ENCODE results near the gene SPATA20.

The SPATA20 gene

DNA sequence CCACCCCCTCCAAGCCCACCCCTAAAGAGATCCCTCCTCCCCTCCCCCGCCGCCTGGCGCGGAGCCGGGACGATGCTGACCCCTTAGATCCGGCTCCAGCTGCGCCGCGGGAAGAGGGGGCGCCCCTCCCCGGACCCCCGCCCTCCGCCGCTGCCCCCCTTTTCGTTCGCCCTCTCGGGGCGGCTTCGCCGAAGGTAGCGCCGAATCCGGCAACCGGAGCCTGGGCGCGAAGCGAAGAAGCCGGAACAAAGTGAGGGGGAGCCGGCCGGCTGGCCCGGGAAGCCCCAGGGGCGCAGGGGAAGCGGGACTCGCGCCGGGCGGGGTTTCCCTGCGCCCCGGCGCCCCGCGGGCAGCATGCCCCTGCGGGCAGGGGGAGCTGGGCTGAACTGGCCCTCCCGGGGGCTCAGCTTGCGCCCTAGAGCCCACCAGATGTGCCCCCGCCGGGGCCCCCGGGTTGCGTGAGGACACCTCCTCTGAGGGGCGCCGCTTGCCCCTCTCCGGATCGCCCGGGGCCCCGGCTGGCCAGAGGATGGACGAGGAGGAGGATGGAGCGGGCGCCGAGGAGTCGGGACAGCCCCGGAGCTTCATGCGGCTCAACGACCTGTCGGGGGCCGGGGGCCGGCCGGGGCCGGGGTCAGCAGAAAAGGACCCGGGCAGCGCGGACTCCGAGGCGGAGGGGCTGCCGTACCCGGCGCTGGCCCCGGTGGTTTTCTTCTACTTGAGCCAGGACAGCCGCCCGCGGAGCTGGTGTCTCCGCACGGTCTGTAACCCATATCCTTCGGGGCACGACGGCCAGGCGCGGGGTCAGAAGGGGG lies 14.2 kb downstream of the SPATA20 start:
- DNase-seq: no peak

DNA sequence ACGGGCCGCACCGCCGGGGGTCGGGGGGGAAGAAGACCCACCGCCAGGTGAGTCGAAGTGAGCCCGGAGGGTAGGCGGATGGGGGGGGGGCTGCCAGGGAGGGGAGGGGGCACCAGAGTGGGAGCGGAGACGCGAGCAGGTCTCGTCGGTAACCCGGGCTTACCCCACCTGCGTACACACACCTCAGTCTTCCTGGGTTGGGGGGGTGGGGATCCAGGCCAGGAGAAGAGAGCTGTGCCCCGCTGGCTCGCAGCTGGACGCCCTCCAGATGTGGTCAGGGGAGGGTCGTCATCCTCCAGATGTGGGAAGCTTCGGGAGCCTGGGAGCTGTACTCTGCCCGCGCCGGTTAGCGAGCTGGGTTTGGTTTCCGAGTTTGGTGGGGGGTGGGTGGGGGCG lies 14.8 kb downstream of the SPATA20 start:
- DNase-seq: no peak

DNA sequence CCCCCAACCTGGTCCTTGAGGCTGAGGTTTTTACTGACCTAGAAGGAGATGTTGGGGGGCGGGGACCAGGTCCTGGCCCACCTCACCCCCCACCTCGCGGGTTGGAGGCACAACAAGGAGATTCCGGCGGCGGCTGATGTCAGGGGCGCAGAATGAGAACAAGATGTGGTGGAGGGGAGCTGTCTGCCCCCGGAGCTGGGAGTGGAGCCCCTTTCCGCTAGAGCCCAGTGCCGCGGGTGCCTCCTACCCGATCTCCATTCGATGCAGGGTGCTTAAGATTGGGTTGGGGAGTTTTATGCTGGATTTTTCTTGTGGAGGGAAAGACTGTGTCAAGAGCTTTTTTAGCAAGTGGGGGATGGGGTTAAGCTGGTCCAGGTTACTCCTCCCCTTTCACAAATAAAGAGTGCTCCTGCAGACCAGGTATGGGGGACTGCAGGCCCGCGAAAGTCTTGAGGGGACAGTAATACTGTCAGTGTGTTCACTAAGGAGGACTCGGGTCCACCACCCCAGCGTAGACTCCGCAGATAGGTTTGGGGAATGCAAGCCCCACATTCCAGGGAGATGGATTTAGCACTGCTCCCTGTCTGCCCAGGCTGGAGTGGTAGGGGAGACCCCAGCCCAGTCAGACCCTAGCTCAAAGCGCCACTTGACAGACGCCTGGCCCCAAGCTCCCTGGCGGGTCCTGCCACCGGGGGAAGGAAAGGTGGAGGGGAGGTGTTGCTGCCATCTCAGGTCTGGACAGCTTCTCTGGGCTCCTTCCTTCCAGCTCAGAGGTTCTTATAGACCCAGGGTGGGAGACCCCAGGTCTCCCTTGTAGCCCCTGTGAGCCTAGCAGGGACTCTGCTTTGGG lies 15.5 kb downstream of the SPATA20 start:
- no peak for DNase-seq

DNA sequence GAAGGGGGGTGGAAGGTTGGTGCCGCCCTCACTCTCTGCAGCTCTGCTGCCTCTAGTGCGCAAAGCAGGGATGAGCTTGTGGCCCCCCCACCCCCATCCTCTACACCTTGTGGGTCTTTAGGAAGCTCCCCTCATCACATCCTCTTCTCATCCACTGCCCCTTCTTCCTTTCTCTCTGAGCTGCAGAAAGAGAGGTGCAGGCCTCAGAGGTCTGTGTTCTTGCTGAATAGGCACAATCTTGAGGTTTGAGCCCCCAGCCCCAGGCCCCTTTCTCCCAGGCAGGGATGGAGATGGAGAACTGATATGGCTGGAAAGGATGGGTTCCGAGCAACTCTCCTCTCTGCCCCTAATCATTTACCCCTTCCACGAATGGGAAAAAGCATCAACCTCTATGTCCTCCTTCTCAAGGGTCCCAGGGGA lies 16.1 kb downstream of the SPATA20 start:
- no peak for DNase-seq

DNA sequence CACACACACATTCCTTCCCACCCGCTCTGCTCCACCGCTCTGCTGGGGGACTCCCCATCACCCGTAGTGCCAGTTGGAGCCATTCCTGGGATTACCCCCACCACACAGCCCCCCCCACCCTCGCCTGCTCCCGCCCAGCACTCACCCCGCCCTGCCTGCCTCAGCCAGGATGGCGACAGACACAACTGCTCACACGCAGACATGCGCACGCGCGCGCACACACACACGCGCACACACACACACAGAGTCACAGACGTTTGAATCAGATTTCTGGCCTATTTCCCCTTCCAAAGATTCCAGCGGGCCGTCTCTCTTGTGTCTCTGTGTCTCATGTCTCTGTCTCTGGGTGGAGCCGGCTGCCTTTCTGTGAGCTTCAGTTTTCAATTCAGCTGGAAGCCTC lies 17.9 kb downstream of the SPATA20 start:
- no peak for DNase-seq

DNA sequence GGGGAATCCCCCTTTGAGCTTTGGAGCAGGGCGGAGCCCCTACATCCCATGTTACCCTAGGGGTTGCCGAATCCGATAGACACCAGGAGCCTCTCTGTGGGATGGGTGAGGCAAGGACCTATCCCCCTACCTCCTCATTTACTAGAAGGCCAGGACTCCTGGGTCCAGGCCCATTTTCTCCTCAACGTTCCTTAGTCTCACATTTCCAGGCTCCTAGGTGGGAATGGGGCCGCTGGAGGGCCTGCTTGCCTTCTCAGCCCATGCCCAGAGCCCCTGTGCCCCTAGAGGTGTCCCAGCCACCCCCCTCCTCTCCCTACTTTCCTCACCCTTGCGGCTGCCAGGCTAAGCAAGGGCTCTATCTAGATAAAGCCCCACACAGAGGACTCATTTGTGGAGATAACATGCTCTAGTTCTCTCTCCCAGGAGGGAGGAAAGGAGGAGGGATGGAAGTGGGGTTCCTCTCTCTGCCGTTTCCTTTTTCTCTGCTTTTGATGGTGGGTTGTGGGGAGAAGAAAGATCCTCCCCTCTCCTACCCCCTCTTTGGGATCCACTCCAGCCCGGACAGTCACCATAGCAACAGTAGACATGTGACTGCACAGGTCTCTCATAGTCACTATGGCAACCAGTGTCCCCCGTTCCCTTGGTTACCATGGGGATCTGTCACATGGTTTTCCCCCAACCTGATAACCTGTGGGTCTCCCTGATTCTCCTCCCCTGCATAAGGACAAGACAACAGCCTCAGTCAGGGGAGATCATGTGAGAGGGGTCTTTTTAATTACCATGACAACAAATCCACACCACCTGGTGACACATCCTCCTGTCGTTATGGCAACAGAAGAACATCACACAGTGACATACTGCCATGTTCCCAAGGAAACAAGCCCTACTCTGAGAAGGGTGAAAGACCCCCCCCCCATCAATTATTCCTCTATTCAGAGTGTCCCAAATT lies 18.7 kb downstream of the SPATA20 start:
- DNase-seq: no peak

DNA sequence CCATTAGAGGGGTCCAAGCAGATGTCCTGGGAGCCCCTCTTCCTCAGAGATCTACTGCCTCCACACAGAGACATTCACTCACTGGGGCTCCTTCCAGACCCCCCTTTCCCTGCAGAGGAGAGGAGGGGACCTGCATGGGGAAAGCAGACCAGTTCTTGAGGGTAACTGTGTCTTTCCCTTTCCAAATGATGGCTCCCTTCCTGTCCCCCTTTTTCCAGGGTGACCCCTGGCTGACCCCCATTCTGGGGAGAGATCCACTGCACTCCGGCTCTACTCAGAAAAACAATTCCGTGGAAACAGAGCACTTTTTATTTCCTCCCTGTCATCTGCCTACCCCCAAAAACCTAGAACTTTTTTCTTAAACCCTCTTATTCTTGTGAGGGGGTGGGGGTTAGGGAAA lies 19.9 kb downstream of the SPATA20 start:
- DNase-seq: no peak

DNA sequence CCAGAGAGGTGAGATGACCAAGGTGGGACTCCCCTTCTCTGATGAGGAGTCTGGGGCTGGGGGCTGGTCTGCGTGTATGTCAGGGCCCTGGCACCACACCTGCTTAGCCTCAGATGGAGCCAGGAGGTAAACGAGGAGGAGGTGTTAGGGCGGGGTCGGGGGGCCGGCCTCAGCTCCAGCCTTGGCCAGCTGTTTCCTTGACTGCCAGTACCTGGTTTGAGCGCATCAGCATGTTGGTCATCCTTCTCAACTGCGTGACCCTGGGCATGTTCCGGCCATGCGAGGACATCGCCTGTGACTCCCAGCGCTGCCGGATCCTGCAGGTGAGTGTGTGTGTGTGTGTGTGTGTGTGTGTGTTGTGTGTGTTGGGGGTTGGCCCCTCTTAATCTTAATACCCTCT lies 21.7 kb downstream of the SPATA20 start:
- no peak for DNase-seq

DNA sequence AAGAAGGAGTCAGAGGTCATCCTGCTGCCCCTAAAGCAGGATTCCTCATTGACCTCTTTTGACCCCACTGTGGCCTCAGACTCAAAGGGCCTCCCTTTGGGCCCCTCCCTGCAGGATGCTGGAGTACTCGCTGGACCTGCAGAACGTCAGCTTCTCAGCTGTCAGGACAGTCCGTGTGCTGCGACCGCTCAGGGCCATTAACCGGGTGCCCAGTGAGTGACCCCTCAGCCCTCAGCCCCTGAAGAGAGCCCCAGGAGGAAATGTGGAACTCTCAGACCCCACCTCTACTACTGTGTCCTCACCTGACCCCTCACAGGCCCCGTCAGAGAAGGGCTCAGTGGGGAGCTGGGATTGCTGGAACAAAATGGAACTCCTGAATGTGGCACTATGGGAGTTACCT lies 22.6 kb downstream of the SPATA20 start:
- DNase-seq: no peak

DNA sequence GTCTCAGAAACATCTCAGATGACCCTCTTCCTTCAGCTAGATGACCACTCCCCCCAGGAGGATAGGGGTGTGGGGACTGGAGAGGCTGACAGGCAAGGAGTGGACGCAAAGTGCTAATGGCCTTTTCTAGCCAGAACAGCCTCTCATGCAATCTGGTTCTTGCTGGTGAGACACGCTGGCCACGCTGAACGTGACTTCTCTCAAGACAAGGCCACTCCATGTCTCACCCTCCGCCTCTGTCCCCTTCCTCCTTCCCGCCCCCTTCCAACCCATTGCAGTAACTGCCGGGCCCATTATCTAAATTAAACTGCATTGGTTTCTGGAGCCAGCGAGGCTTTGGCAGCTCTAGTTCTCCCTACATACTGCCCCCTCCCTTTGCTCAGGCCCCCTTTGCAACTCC lies 23.1 kb downstream of the SPATA20 start:
- DNase-seq: no peak

DNA sequence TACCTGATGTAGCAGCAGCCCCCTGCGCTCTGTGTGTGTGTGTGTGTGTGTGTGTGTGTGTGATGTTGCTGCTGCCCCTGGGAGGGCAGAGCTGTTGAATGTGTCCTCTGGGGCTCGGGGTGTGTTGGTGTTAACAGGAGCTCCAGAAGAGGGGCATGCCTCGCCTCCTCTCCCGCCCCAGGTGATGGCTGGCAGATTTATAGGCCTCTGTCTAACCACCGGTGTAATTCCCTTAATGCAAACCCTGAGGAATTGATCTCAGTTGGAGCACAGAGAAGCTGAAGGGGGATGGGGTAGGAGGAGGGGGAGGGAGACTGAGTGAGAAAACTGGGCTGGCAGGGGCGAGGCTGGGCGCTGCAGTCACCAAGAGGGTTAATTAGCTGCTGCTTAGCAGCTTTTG lies 23.6 kb downstream of the SPATA20 start:
- DNase-seq: no peak

DNA sequence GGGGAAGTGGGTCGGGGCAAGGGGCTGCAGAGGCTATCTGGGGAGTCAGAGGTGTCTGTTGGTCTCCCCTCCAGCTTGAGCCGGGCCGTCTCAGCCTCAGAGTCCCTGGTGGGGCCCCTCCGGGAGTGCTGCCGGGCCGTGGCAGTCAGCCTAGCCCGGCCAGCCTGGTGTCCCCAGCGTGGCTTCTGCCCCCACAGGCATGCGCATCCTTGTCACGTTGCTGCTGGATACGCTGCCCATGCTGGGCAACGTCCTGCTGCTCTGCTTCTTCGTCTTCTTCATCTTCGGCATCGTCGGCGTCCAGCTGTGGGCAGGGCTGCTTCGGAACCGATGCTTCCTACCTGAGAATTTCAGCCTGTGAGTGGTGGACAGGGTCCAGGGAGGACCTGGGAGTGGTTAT lies 24.7 kb downstream of the SPATA20 start:
- DNase-seq: no peak

DNA sequence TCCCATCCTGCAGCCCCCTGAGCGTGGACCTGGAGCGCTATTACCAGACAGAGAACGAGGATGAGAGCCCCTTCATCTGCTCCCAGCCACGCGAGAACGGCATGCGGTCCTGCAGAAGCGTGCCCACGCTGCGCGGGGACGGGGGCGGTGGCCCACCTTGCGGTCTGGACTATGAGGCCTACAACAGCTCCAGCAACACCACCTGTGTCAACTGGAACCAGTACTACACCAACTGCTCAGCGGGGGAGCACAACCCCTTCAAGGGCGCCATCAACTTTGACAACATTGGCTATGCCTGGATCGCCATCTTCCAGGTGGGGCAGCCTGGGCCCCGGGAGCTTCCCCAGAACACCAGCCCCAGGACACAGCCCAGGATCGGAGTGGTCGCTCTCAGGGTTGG lies 25.6 kb downstream of the SPATA20 start:
- no peak for DNase-seq

DNA sequence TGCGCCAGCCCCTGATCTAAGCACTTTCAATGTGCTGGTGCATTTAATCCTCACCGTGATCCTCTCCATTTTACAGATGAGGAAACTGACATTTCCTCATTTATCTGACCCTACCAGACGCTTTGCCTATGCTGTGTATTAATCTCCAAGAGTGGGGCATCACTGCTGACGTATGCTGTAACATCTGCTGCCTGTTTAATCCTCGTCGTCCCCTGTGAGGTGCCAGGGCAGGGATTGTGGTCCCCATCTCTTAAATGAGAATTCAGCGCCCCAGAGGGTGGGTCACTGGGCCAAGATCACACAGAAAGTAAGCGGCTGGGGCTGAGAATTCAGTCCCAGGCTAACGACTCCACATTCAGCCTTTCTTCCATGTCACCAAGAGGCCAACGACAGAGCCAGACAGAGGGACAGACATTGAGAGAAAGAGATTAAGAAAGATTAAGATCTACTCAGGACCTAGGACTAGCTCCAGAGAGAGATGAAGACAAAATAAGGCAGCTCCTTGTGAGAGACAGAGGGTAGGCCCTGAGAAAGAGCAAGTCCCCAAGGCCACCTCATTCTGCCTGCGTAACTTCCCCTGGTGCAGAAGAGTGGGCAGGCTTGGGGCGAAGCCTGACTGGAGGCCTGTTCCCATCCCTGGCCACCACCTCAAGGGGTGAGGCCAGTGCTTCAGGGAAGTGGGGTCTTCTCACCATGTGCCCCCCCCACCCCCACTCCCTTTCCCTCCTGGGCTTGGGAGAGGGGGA lies 27.1 kb downstream of the SPATA20 start:
- no peak for DNase-seq

DNA sequence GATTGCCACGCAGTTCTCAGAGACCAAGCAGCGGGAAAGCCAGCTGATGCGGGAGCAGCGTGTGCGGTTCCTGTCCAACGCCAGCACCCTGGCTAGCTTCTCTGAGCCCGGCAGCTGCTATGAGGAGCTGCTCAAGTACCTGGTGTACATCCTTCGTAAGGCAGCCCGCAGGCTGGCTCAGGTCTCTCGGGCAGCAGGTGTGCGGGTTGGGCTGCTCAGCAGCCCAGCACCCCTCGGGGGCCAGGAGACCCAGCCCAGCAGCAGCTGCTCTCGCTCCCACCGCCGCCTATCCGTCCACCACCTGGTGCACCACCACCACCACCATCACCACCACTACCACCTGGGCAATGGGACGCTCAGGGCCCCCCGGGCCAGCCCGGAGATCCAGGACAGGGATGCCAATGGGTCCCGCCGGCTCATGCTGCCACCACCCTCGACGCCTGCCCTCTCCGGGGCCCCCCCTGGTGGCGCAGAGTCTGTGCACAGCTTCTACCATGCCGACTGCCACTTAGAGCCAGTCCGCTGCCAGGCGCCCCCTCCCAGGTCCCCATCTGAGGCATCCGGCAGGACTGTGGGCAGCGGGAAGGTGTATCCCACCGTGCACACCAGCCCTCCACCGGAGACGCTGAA lies 28.7 kb downstream of the SPATA20 start:
- no peak for DNase-seq

DNA sequence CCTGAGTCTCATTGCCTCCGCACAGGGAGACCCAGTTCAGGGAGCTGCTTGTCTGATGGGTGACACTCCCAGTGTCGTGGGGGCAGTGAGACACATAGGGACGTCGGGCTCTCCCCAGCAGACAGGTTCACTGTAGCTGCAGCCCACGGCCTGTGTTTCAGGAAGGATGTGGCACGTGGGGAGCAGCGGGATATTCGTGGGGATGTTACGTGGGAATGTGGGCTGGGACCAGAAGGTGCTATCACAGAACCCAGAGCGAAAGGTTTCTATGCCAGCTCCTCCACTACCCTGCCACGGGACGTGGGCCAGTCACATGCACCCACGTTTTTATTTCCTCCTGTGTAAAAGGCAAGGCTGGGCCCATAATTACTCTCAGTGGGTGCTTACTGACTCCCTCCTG lies 29.9 kb downstream of the SPATA20 start:
- no peak for DNase-seq

DNA sequence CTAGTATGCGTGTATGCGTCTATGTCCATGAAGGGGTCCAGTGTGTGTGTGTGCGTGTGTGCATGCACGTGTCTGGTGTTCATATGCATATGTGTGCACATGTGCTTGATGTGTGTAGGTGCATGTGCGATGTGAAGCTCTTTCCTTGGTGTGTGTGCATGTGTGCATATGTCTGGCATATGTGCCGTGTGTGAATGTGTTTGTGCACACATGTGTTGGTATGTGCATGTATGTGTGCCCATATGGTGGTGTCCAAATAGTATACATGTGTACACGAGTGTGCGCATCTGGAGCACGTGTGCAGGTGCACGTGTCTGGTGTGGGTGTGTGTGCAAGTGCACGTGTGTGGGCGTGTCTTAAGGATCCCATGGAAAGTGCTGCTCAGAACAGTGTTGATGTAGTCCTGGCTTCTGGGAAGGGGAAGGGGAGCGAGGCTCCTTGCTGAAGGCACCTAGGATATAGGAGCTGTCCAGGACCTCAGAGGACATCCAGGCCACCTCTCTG lies 30.5 kb downstream of the SPATA20 start:
- DNase-seq: no peak

DNA sequence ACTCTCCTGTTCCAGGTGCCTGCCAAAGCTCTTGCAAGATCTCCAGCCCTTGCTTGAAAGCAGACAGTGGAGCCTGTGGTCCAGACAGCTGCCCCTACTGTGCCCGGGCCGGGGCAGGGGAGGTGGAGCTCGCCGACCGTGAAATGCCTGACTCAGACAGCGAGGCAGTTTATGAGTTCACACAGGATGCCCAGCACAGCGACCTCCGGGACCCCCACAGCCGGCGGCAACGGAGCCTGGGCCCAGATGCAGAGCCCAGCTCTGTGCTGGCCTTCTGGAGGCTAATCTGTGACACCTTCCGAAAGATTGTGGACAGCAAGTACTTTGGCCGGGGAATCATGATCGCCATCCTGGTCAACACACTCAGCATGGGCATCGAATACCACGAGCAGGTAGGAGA lies 31.2 kb downstream of the SPATA20 start:
- DNase-seq: no peak

DNA sequence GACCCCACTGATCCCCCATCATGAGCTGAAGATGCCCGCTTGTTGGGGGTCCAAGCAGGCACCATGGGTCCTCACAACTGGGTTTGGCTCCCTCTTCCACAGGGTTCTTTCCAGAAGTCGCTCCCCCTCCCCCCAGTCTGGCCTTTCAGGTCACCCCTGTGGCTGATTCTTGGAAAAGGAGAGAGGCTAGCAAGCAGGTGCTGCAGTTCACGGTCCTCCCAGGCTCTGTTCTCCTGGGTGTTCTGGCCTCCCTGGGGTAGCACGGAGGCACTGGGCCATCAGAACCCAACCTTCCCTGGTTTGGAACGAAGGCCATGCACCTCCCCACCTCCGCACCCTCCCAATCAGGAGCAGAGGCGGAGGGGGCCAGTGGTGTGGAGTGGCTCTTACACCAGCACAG lies 32.4 kb downstream of the SPATA20 start:
- DNase-seq: no peak

DNA sequence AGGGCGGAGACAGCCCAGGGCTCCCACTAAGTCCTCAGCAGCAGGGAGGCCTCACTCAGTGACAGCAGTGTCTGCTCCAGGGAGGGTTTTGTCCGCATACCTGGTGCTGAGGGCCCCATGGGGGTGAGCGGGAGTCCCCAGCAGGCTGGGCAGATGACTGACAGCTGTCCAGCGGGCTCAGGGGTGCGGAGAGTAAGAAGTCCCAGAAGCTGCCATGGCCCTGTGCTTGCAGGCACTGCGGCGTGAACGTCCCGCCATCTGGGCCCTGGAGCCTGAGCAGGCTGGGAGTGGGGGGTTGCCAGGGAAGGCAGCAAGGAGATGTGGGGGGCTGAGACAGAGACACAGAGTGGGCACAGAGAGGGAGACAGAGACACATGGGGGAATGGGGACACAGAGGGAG lies 33.7 kb downstream of the SPATA20 start:
- DNase-seq: no peak

DNA sequence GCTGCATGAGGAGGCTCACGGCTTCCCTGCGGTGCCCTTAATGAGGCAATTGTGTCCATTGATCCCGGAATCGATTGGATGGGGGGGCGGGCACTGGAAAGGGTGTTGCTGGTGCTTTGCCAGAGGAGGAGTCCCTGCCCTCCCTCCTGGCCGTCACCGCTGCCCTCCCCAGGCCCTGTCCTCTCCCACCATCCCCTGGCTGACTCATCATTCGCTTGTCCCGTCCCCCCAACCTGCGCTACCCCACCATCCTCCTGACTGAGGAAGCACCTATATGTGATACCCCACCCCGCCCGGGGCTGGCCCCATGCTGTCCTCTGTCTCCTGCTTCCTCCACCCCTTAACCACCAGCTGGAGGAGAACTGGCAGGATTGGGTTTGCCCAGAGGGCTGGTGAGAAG lies 34.3 kb downstream of the SPATA20 start:
- DNase-seq: no peak

DNA sequence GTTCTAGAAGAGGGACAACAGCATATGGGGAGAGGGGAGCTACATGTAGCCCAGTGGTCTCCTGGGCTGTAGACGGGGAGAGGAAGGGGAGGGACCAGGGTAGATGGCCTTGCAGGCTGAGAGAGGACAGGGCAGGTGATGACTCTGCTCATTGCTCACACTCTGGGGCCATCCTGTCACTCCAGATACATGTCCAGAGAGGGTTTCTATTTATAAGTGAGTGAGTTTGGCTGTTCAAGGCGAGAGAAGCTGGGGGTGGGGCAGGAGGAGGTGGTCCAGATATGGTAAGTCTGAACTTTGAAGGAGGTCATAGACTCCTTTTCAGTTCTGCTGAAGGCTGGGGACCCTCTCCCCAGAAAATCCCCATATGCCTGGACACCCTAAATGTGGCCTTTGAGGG lies 35.8 kb downstream of the SPATA20 start:
- DNase-seq: no peak

Data from activated CD4-positive, alpha-beta T cell treated with anti-CD3 and anti-CD28 coated beads, Interleukin-2, amount 50 U/mL, for 48 hours (primary cell).